K562 (cell line): ENCODE data around the gene MCL1. TPM values are rescaled to one million over a fixed set of nuclear protein-coding genes. Genes with fewer than 3 reads are reported as not detected.

Experiments used
- BMI1 ChIP-seq: fragments of 150-350 bp; IDR thresholded peaks from 2 replicates; pipeline ENCODE4 v1.6.1; 2014; ENCODE audit warnings: low read length
- CREM ChIP-seq: IDR thresholded peaks from 2 replicates; pipeline ENCODE4 v1.6.1; 2014; ENCODE audit warnings: antibody characterized with exemption, low read depth
- FOXM1 ChIP-seq, 2 experiments: fragments of 450-650 bp in 1 of 2; sonication (generic) in 1 of 2; formaldehyde crosslinking in 1 of 2; IDR thresholded peaks; 2 replicates each; pipeline versions ENCODE4 v1.6.1 to v1.9.0; 2017 to 2022; ENCODE audit warnings: low read depth in 2 of 2, mild to moderate bottlenecking in 2 of 2, missing genetic modification reagents in 1 of 2, moderate library complexity in 1 of 2
- HSF4 ChIP-seq: fragments of 250-450 bp; sonication (Bioruptor Pico); IDR thresholded peaks from 2 replicates; pipeline ENCODE4 v2.1.2; 2022; ENCODE audit warnings: mild to moderate bottlenecking, moderate library complexity, borderline replicate concordance
- KAT7 ChIP-seq: sonication (generic); formaldehyde crosslinking; IDR thresholded peaks from 2 replicates; pipeline ENCODE4 v1.8.0; 2022; ENCODE audit warnings: missing genetic modification reagents, mild to moderate bottlenecking, borderline replicate concordance
- MEF2D ChIP-seq: conservative IDR thresholded peaks from 2 replicates; pipeline ENCODE4 v1.6.1; 2016; ENCODE audit warnings: low read depth, missing genetic modification characterization, missing compliant biosample characterization
- NBN ChIP-seq: fragments of 450-650 bp; IDR thresholded peaks from 2 replicates; pipeline ENCODE4 v1.6.1; 2016; ENCODE audit warnings: low read depth, mild to moderate bottlenecking
- NCOR1 ChIP-seq: fragments of 450-650 bp; IDR thresholded peaks from 2 replicates; pipeline ENCODE4 v1.6.1; 2016; ENCODE audit warnings: mild to moderate bottlenecking, moderate library complexity
- PML ChIP-seq: IDR thresholded peaks from 2 replicates; pipeline ENCODE4 v1.6.1; 2012; ENCODE audit warnings: low read length, inconsistent platforms
- RBFOX2 ChIP-seq: fragments of 200-400 bp; formaldehyde crosslinking; IDR thresholded peaks from 2 replicates; pipeline ENCODE4 v1.6.1; 2017; ENCODE audit warnings: low read depth, mild to moderate bottlenecking, low read length, moderate library complexity
- RBM14 ChIP-seq: fragments of 200-400 bp; formaldehyde crosslinking; IDR thresholded peaks from 2 replicates; pipeline ENCODE4 v1.6.1; 2018; ENCODE audit warnings: low read depth, mild to moderate bottlenecking, low read length, moderate library complexity, borderline replicate concordance; ENCODE audit not compliant: insufficient read depth
- polyA plus RNA-seq, 8 experiments: library from polyadenylated mRNA; depleted of rRNA in 4 of 8; stranded (reverse) in 5 of 8; unstranded in 3 of 8; fragments of >200 nt; fragmentation: Nextera tagmentation in 2 of 8; fragmentation: Illumina TruSeq in 1 of 8; extraction: Ambion mirVana in 2 of 8; extraction: Trizol in 1 of 8; gene quantifications; 2 replicates each; pipeline versions ENCODE4 v1.2.1 to v1.2.3, GENCODE V29; 2011 to 2014; ENCODE audit warnings: inconsistent platforms in 1 of 8, missing spikeins in 1 of 8
- total RNA-seq, 7 experiments: library from RNA; depleted of rRNA in 6 of 7; stranded (reverse); fragments of >200 nt in 6 of 7; fragmentation: Illumina TruSeq in 2 of 7; extraction: Trizol in 2 of 7; gene quantifications; 2 replicates each; pipeline versions ENCODE4 v1.2.1 to v1.2.3, GENCODE V29; 2011 to 2021; ENCODE audit warnings: low replicate concordance in 1 of 7
- TF ChIP-seq, protein P1 (sequence below): fragments of 450-650 bp; conservative IDR thresholded peaks from 2 replicates; pipeline ENCODE4 v1.6.1; 2016; ENCODE audit warnings: missing genetic modification characterization, low read depth, mild to moderate bottlenecking, missing compliant biosample characterization, moderate library complexity
- TF ChIP-seq, protein P2 (sequence below): fragments of 450-650 bp; IDR thresholded peaks from 2 replicates; pipeline ENCODE4 v1.6.1; 2016; ENCODE audit warnings: low read depth
- TF ChIP-seq, protein P3 (sequence below): fragments of 250-450 bp; sonication (Bioruptor Pico); IDR thresholded peaks from 2 replicates; pipeline ENCODE4 v1.5.0; 2020; ENCODE audit warnings: mild to moderate bottlenecking, borderline replicate concordance
- TF ChIP-seq, protein P4 (sequence below): sonication (generic); formaldehyde crosslinking; IDR thresholded peaks from 2 replicates; pipeline ENCODE4 v1.9.0; 2022; ENCODE audit warnings: mild to moderate bottlenecking, missing genetic modification reagents

The MCL1 gene
- total and polyA plus RNA-seq, 9 of the 15 experiments (the other 6 are each of a cell fraction or from before 2014, with no cell fraction given): 27.1 to 224 (median 138) TPM

DNA sequence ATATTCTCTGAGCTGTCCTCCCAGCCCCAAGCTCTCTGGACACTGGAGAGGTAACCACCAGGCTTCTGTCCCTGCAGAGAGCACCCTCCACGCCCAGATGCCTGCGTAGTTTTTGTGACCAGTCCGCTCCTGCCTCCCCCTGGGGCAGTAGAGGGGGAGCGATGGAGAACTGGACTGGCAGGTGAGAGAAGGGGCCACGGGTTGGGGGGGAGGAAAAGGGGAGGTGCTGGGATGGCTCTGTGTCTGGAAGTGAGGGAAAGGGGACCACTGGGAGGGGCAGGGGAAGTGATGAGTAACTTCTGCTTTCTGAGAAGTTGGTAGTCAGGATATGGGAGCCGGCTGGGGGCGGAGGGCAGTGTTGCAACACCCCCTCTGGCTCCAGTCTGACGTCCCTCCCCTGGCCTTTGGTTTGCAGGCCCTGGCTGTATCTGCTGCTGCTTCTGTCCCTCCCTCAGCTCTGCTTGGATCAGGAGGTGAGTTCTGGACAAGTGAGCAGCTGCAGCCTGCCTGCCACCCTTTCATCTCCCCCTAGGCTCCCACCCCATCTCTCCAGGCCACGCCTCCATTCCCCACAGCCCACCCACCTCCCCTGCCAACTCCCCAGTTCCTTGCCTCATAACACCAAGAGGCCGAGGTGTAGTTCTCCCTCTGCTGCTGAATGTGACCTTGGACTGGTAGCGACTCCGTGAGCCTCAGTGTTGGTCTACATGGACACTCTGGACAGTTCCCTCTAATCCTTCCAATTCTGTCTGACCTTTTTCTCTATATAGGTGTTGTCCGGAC, 27.1 kb downstream of the MCL1 start (continued):
- TF ChIP-seq RBM14 (no peak), CREM (peak; percentile 87), NCOR1 (no peak; the same call in 1 of the 2 replicates), HSF4 (CRISPR knock-in tag) (no peak), PML (no peak; the same call in 1 of the 2 replicates), MEF2D (tag) (no peak), RBFOX2 (peak; percentile 17; the same call in 1 of the 2 replicates), BMI1 (no peak), NBN (peak; percentile 71; the same call in 1 of the 2 replicates), FOXM1 (IDR thresholded peaks at IDR 0.05; ENCODE audit: low read depth) (no peak), FOXM1 (CRISPR knock-in tag; IDR thresholded peaks at IDR 0.05; ENCODE audit: low read depth) (no peak), KAT7 (CRISPR knock-in tag) (no peak)
- TF ChIP-seq, protein P1, sequence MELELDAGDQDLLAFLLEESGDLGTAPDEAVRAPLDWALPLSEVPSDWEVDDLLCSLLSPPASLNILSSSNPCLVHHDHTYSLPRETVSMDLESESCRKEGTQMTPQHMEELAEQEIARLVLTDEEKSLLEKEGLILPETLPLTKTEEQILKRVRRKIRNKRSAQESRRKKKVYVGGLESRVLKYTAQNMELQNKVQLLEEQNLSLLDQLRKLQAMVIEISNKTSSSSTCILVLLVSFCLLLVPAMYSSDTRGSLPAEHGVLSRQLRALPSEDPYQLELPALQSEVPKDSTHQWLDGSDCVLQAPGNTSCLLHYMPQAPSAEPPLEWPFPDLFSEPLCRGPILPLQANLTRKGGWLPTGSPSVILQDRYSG: no peak
- TF ChIP-seq, protein P2, sequence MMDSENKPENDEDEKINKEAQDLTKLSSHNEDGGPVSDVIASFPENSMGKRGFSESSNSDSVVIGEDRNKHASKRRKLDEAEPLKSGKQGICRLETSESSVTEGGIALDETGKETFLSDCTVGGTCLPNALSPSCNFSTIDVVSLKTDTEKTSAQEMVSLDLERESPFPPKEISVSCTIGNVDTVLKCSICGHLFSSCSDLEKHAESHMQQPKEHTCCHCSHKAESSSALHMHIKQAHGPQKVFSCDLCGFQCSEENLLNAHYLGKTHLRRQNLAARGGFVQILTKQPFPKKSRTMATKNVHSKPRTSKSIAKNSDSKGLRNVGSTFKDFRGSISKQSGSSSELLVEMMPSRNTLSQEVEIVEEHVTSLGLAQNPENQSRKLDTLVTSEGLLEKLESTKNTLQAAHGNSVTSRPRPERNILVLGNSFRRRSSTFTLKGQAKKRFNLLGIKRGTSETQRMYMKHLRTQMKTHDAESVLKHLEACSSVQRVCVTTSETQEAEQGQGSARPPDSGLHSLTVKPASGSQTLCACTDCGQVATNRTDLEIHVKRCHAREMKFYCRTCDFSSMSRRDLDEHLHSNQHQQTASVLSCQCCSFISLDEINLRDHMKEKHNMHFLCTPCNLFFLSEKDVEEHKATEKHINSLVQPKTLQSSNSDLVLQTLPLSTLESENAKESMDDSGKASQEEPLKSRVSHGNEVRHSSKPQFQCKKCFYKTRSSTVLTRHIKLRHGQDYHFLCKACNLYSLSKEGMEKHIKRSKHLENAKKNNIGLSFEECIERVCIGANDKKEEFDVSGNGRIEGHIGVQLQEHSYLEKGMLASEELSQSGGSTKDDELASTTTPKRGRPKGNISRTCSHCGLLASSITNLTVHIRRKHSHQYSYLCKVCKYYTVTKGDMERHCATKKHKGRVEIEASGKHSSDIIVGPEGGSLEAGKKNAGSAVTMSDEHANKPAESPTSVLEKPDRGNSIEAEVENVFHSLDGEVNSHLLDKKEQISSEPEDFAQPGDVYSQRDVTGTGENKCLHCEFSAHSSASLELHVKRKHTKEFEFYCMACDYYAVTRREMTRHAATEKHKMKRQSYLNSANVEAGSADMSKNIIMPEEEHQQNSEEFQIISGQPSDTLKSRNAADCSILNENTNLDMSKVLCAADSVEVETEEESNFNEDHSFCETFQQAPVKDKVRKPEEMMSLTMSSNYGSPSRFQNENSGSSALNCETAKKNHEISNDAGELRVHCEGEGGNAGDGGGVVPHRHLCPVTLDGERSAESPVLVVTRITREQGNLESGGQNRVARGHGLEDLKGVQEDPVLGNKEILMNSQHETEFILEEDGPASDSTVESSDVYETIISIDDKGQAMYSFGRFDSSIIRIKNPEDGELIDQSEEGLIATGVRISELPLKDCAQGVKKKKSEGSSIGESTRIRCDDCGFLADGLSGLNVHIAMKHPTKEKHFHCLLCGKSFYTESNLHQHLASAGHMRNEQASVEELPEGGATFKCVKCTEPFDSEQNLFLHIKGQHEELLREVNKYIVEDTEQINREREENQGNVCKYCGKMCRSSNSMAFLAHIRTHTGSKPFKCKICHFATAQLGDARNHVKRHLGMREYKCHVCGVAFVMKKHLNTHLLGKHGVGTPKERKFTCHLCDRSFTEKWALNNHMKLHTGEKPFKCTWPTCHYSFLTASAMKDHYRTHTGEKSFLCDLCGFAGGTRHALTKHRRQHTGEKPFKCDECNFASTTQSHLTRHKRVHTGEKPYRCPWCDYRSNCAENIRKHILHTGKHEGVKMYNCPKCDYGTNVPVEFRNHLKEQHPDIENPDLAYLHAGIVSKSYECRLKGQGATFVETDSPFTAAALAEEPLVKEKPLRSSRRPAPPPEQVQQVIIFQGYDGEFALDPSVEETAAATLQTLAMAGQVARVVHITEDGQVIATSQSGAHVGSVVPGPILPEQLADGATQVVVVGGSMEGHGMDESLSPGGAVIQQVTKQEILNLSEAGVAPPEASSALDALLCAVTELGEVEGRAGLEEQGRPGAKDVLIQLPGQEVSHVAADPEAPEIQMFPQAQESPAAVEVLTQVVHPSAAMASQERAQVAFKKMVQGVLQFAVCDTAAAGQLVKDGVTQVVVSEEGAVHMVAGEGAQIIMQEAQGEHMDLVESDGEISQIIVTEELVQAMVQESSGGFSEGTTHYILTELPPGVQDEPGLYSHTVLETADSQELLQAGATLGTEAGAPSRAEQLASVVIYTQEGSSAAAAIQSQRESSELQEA: peak; percentile 79
- TF ChIP-seq, protein P3, sequence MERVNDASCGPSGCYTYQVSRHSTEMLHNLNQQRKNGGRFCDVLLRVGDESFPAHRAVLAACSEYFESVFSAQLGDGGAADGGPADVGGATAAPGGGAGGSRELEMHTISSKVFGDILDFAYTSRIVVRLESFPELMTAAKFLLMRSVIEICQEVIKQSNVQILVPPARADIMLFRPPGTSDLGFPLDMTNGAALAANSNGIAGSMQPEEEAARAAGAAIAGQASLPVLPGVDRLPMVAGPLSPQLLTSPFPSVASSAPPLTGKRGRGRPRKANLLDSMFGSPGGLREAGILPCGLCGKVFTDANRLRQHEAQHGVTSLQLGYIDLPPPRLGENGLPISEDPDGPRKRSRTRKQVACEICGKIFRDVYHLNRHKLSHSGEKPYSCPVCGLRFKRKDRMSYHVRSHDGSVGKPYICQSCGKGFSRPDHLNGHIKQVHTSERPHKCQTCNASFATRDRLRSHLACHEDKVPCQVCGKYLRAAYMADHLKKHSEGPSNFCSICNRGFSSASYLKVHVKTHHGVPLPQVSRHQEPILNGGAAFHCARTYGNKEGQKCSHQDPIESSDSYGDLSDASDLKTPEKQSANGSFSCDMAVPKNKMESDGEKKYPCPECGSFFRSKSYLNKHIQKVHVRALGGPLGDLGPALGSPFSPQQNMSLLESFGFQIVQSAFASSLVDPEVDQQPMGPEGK (CRISPR knock-in tag): no peak
- TF ChIP-seq, protein P4, sequence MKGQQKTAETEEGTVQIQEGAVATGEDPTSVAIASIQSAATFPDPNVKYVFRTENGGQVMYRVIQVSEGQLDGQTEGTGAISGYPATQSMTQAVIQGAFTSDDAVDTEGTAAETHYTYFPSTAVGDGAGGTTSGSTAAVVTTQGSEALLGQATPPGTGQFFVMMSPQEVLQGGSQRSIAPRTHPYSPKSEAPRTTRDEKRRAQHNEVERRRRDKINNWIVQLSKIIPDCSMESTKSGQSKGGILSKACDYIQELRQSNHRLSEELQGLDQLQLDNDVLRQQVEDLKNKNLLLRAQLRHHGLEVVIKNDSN: no peak
